HepG2 (cell line): ENCODE measurements around the gene MFSD12. TPM values are rescaled to one million over a fixed set of nuclear protein-coding genes. Genes with fewer than 3 reads are reported as not detected.

Source experiments
- ATAC-seq: fragments of 200-7000 bp; cut with Tn5 transposase; 3 replicates; pipeline ENCODE4 v1.9.1; 2020; ENCODE audit warnings: mild to moderate bottlenecking, moderate library complexity
- BruUV-seq: library from RNA; stranded (reverse); fragments of 400-500 nt; replicated peaks from 2 replicates; lab custom pipeline; 2021; lab: Mats Ljungman, UMichigan
- CTCF ChIA-PET: fragments of 300-600 bp; formaldehyde crosslinking; extraction: SDS; loops from one replicate; lab custom pipeline; 2021; ENCODE audit warnings: low total read pairs, inconsistent platforms, low intra/inter-chr PET ratio; lab: Yijun Ruan, JAX
- POLR2A ChIA-PET: fragments of 350-600 bp; sonication (Branson Sonifier 250); formaldehyde crosslinking; loops from one replicate; lab custom pipeline; 2020; ENCODE audit warnings: antibody characterized with exemption, inconsistent platforms; lab: Yijun Ruan, JAX
- DNase-seq: peaks from one replicate; pipeline ENCODE4 v3.0.0-alpha.2; 2015; ENCODE audit warnings: low spot score
- FAIRE-seq: peaks from 3 replicates; lab custom pipeline; 2011; peaks lifted over from hg19 to GRCh38; lab: Jason Lieb, UNC
- H2AFZ ChIP-seq: one replicate; pipeline ENCODE4 v1.6.1; 2011; ENCODE audit warnings: low read length, inconsistent platforms
- H3K27ac ChIP-seq: fragments of 300-600 bp; 3 replicates; pipeline ENCODE4 v1.8.0; 2011; ENCODE audit warnings: mixed run types, mild to moderate bottlenecking, mixed read lengths, low read length, inconsistent platforms; ENCODE audit not compliant: insufficient read depth; ENCODE audit errors: extremely low read length
- H3K27me3 ChIP-seq, 2 experiments: fragments of 200-600 bp in 1 of 2; 2 replicates in 1 of 2; 3 replicates in 1 of 2; pipeline versions ENCODE4 v1.6.0 to v1.8.0; 2011; ENCODE audit warnings: low read length in 2 of 2, mild to moderate bottlenecking in 2 of 2, moderate library complexity in 2 of 2, inconsistent platforms in 1 of 2; ENCODE audit not compliant: insufficient read depth in 2 of 2, control insufficient read depth in 1 of 2
- H3K36me3 ChIP-seq, 2 experiments: fragments of 200-600 bp in 1 of 2; replicated peaks in 1 of 2; 2 replicates in 1 of 2; 3 replicates in 1 of 2; pipeline versions ENCODE4 v1.5.1 to v1.8.0; 2011; ENCODE audit warnings: low read length in 2 of 2, inconsistent platforms in 1 of 2; ENCODE audit not compliant: insufficient read depth in 2 of 2, control insufficient read depth in 1 of 2
- H3K4me1 ChIP-seq: 2 replicates; pipeline ENCODE4 v1.5.1; 2012; ENCODE audit warnings: low read length, inconsistent platforms; ENCODE audit not compliant: insufficient read depth
- H3K4me2 ChIP-seq: 2 replicates; pipeline ENCODE4 v1.6.0; 2011; ENCODE audit warnings: low read depth, low read length, inconsistent platforms
- H3K4me3 ChIP-seq, 3 experiments: fragments of 200-600 bp in 1 of 3; sonication (generic), shearing (Covaris generic) in 1 of 3; replicated peaks in 1 of 3; 2 replicates each; pipeline ENCODE4 v1.5.1; 2011 to 2016; ENCODE audit warnings: low read length in 3 of 3, inconsistent platforms in 2 of 3, low read depth in 2 of 3, mild to moderate bottlenecking in 2 of 3, control low read depth in 1 of 3, mixed read lengths in 1 of 3; ENCODE audit not compliant: insufficient read depth in 1 of 3
- H3K79me2 ChIP-seq: one replicate; pipeline ENCODE4 v1.6.1; 2011; ENCODE audit warnings: low read length, inconsistent platforms; ENCODE audit not compliant: insufficient read depth
- H3K9ac ChIP-seq: 2 replicates; pipeline ENCODE4 v1.6.0; 2011; ENCODE audit warnings: mild to moderate bottlenecking, low read depth, low read length, inconsistent platforms; ENCODE audit not compliant: insufficient read depth
- H3K9me3 ChIP-seq: 2 replicates; pipeline ENCODE4 v1.5.1; 2012; ENCODE audit warnings: mild to moderate bottlenecking, low read length
- H4K20me1 ChIP-seq: 2 replicates; pipeline ENCODE4 v1.6.0; 2011; ENCODE audit warnings: inconsistent platforms, mild to moderate bottlenecking, low read length, moderate library complexity; ENCODE audit not compliant: insufficient read depth
- FOXA1 ChIP-seq, 2 experiments: fragments of 450-650 bp in 1 of 2; sonication (generic) in 1 of 2; formaldehyde crosslinking in 1 of 2; IDR thresholded peaks; 2 replicates each; pipeline versions ENCODE4 v1.4.0 to v1.6.1; 2016 to 2020; ENCODE audit warnings: missing genetic modification reagents in 1 of 2
- FOXC1 ChIP-seq: sonication (generic); formaldehyde crosslinking; IDR thresholded peaks from 2 replicates; pipeline ENCODE4 v1.8.0; 2022; ENCODE audit warnings: mild to moderate bottlenecking, missing genetic modification reagents, borderline replicate concordance
- MLXIP ChIP-seq: sonication (generic); formaldehyde crosslinking; IDR thresholded peaks from 2 replicates; pipeline ENCODE4 v1.9.0; 2021; ENCODE audit warnings: missing genetic modification reagents, borderline replicate concordance
- MTF2 ChIP-seq: sonication (generic); formaldehyde crosslinking; IDR thresholded peaks from 2 replicates; pipeline ENCODE4 v1.5.0; 2020; ENCODE audit warnings: missing genetic modification reagents, borderline replicate concordance
- NFAT5 ChIP-seq: sonication (generic); formaldehyde crosslinking; IDR thresholded peaks from 2 replicates; pipeline ENCODE4 v1.4.0; 2020; ENCODE audit warnings: missing genetic modification reagents
- ZBTB10 ChIP-seq: sonication (generic); formaldehyde crosslinking; IDR thresholded peaks from 2 replicates; pipeline ENCODE4 v1.4.0; 2020; ENCODE audit warnings: missing genetic modification reagents, borderline replicate concordance
- ZFP41 ChIP-seq: sonication (generic); formaldehyde crosslinking; IDR thresholded peaks from 2 replicates; pipeline ENCODE4 v1.4.0; 2020; ENCODE audit warnings: mild to moderate bottlenecking, missing genetic modification reagents, borderline replicate concordance
- ZNF12 ChIP-seq: sonication (generic); formaldehyde crosslinking; IDR thresholded peaks from 2 replicates; pipeline ENCODE4 v1.5.0; 2020; ENCODE audit warnings: missing genetic modification reagents
- ZNF143 ChIP-seq: sonication (generic); formaldehyde crosslinking; IDR thresholded peaks from 2 replicates; pipeline ENCODE4 v1.4.0; 2020; ENCODE audit warnings: missing genetic modification reagents
- WGBS: methylation state at CpG from one replicate; pipeline ENCODE4 v1.1.6; 2017; ENCODE audit warnings: low lambda C conversion rate; 5-methylcytosine and 5-hydroxymethylcytosine counted together
- in situ Hi-C: cut with HindIII; loops from 2 replicates; pipeline ENCODE4 v1.10.0; 2017; ENCODE audit warnings: low pct_unique_long_range_greater_than_20kb; ENCODE audit not compliant: extremely low pct_ligation_motif_present
- intact Hi-C: fragments of 100-400 bp; cut with micrococcal nuclease; formaldehyde crosslinking; loops from one replicate; pipeline ENCODE4 v1.10.0; 2022; ENCODE audit not compliant: unreplicated experiment
- polyA plus RNA-seq, 8 experiments: library from polyadenylated mRNA; depleted of rRNA in 3 of 8; stranded (reverse) in 7 of 8; unstranded in 1 of 8; fragments of >200 nt; fragmentation: Illumina TruSeq in 4 of 8; extraction: Trizol in 4 of 8; gene quantifications; 2 replicates each; pipeline versions ENCODE4 v1.2.1 to v1.2.3, GENCODE V29; 2011 to 2016; ENCODE audit warnings: low read depth in 4 of 8, missing spikeins in 1 of 8, mixed read lengths in 1 of 8; ENCODE audit not compliant: insufficient read depth in 1 of 8
- total RNA-seq, 5 experiments: library from RNA; depleted of rRNA; stranded (reverse); fragments of >200 nt; fragmentation: Illumina TruSeq; extraction: Trizol; gene quantifications; 2 replicates each; pipeline ENCODE4 v1.2.3, GENCODE V29; 2016; ENCODE audit warnings: low read depth in 1 of 5

The MFSD12 gene
- total and polyA plus RNA-seq, 2 of the 13 experiments (the other 11 are each of a cell fraction or from before 2014, with no cell fraction given): 27.2 to 29.1 TPM

GRCh38 chr19:3554254-3555083, 2.9 kb downstream of the MFSD12 start (continued):
- no peak for TF ChIP-seq NFAT5 (CRISPR knock-in tag)

GRCh38 chr19:3551792-3552095, 5.6 kb downstream of the MFSD12 start:
- ATAC-seq (no peak), FAIRE-seq (no peak), DNase-seq (no peak)
- ChIA-PET POLR2A (no interaction called here), CTCF (no interaction called here)
- peaks cover 44% of the 10 kb centered on the region for H3K4me1 ChIP-seq
- no peaks in the 10 kb centered on the region for H4K20me1 ChIP-seq
- in situ Hi-C loops: no loop called here
- BruUV-seq: no TSS peak
- peaks cover 0 to 4% of the 10 kb centered on the region in 2 experiments; a peak in 3 of 5 replicates for H3K36me3 ChIP-seq
- no peaks in the 10 kb centered on the region for H3K27me3 ChIP-seq
- no peaks in the 10 kb centered on the region for H3K9me3 ChIP-seq
- no peak overlapping the region for H3K27ac ChIP-seq
- intact Hi-C loops: no loop called here
- no peak overlapping the region for H3K4me3 ChIP-seq
- no peak overlapping the region for H3K4me2 ChIP-seq
- H2AFZ ChIP-seq: no peak overlapping the region
- peaks cover 10% of the 10 kb centered on the region for H3K79me2 ChIP-seq
- H3K9ac ChIP-seq: no peak overlapping the region
- 90% methylated on average over 9 of the region's 9 CpGs for WGBS
- TF ChIP-seq FOXA1 (IDR thresholded peaks at IDR 0.05): no peak
- TF ChIP-seq FOXA1 (CRISPR knock-in tag; IDR thresholded peaks at IDR 0.05): no peak
- TF ChIP-seq ZNF143 (CRISPR knock-in tag): no peak
- TF ChIP-seq ZNF12 (CRISPR knock-in tag): no peak
- TF ChIP-seq ZFP41 (CRISPR knock-in tag): no peak
- no peak for TF ChIP-seq MLXIP (CRISPR knock-in tag)
- TF ChIP-seq ZBTB10 (CRISPR knock-in tag): no peak
- TF ChIP-seq FOXC1 (CRISPR knock-in tag): no peak
- TF ChIP-seq MTF2 (CRISPR knock-in tag): no peak
